Endometrium (tissue), 2 donors: ENCODE measurements around the gene BBLN.
"Not testable (repeated sequence)": the region's sequence is repeated elsewhere in the genome, so short reads cannot be mapped to it uniquely, and the experiment has no call there.

Source experiments
- FAIRE-seq: peaks from 2 replicates; lab custom pipeline; 2012; peaks lifted over from hg19 to GRCh38; lab: Jason Lieb, UNC
- donor health status: control.
- donor health status: control.

The BBLN gene

GRCh38 chr9:128159784-128160602 is at the start of gene BBLN:
BBLN (plus strand) TSS chr9:128160265; CDS start chr9:128160408, 143 bp downstream.
- FAIRE-seq = no peak

- not testable (repeated sequence) for FAIRE-seq
These were observed 48.3 kb upstream of the BBLN start for GRCh38 chr9:128111726-128112125.

- no peak for FAIRE-seq
These were observed 46.3 kb upstream of the BBLN start for GRCh38 chr9:128113526-128114325.

- FAIRE-seq = no peak
These were observed 45.5 kb upstream of the BBLN start for GRCh38 chr9:128114326-128115186.

- no peak for FAIRE-seq
These were observed 44.6 kb upstream of the BBLN start for GRCh38 chr9:128115187-128116103.

GRCh38 chr9:128116104-128117083 is 43.7 kb upstream of the BBLN start:
- FAIRE-seq = no peak

- peak; percentile 53 for FAIRE-seq
These were observed 42.2 kb upstream of the BBLN start for GRCh38 chr9:128117613-128118471.

GRCh38 chr9:128118472-128118857 is 41.6 kb upstream of the BBLN start:
- no peak for FAIRE-seq

- FAIRE-seq = no peak
These were observed 40.9 kb upstream of the BBLN start for GRCh38 chr9:128118971-128119665.

- FAIRE-seq = no peak
These were observed 39.9 kb upstream of the BBLN start for GRCh38 chr9:128120061-128120740.

GRCh38 chr9:128120741-128121465 is 39.2 kb upstream of the BBLN start:
- no peak for FAIRE-seq

GRCh38 chr9:128121466-128121810 is 38.6 kb upstream of the BBLN start:
- FAIRE-seq = no peak

GRCh38 chr9:128121924-128122808 is 37.9 kb upstream of the BBLN start:
- FAIRE-seq = no peak

- FAIRE-seq = no peak
These were observed 37.3 kb upstream of the BBLN start for GRCh38 chr9:128122809-128123175.

GRCh38 chr9:128123451-128124080 is 36.5 kb upstream of the BBLN start:
- FAIRE-seq = no peak

- no peak for FAIRE-seq
These were observed 35.6 kb upstream of the BBLN start for GRCh38 chr9:128124451-128124850.
